Sciatic nerve (tissue), 2 donors: ENCODE measurements around the gene FAM174B. TPM values are rescaled to one million over a fixed set of nuclear protein-coding genes. Genes with fewer than 3 reads are reported as not detected.
A peak's percentile ranks its signal among the peaks of the same experiment; 100 is the strongest.

Experiments
- ATAC-seq: fragments of 200-7000 bp; cut with Tn5 transposase; one replicate; pipeline ENCODE4 v1.9.1; 2020; ENCODE audit warnings: mild to moderate bottlenecking, moderate library complexity
- DNase-seq: peaks from one replicate; pipeline ENCODE4 v3.0.0-alpha.2; 2020; ENCODE audit warnings: low spot score
- intact Hi-C: fragments of 100-400 bp; cut with DNase I; formaldehyde crosslinking; loops from one replicate; pipeline ENCODE4 v1.14.2; 2022
- total RNA-seq: library from RNA; stranded (reverse); fragmentation: NEBNext Ultra II Directional; extraction: Animal tissue kit (Norgen Biotek cat#: 25700); gene quantifications from one replicate; pipeline ENCODE4 v1.2.1, GENCODE V29; 2021
- donor health status: DM: no; HTN: no; CAD: no.
- donor health status: DM: no; HTN: no; CAD: no.

FAM174B gene
- total RNA-seq, 1 donor from 2014 or later = 17.5 TPM

DNA sequence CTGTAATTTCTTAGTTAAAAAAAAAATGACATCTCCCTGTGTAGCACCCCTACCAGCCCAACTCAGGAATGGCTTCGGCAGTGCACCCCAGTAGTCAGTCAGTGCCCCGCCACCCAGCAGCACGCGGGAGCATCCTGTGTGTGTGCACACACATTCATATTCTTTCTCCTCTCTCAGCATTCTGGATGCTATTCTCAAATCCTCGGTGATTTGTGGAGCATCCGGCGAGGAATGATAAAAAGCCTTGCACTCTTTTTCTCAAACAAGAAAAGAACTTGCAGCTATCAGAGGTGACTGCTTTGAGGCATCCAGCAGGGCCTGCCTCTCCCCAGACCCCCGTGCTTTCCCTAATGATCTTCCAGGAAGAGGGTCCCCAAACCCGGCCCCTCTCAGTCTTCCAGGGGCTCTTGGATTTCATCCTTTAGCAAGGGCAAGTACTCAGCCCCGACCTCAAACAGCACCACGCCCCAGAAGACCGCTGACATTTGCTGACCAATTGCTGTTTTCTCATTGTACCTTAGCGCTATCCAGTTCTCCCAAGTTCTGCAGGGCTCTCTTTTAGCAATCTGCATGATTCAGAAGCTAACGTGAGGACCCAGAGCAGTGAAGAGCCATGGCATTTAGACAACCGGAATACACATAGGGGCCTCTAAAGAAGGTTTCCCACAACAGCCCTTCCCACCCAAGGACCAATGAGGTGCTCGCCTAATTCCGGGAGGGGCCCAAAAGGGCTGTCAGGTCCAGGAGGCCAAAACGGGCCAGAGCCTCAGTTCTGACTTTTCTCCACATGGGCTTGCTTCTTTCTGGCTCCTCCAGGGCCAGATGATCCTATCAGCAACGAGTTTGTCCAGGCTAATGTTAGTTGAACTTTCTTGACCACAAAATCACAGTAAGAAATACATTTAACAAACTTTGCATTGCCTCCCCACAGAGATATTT is 72.2 kb downstream of the FAM174B start:
- intact Hi-C loops = no loop called here
- peak; percentile 65 for ATAC-seq
- peak; percentile 58 for DNase-seq

DNA sequence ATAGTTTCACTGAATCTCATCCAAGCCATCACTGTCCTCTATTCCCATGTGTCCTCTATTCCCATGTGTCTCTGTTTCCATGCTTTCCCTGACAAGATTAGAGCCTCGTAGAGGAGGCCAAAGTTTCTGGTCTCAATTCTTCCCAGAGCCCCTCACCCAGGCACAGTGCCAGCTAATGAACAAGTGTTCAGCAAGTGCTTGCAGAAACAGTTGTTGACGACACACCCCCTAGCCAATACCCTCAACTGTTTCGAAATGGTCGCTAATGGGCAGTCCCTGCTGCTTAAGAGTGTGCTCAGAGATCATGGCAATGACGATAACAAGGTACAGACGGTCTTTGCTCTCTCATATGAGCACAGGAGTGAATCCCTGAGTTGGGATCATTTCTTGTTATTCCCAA is 73.4 kb downstream of the FAM174B start:
- ATAC-seq = no peak
- intact Hi-C loops = no loop called here
- no peak for DNase-seq

DNA sequence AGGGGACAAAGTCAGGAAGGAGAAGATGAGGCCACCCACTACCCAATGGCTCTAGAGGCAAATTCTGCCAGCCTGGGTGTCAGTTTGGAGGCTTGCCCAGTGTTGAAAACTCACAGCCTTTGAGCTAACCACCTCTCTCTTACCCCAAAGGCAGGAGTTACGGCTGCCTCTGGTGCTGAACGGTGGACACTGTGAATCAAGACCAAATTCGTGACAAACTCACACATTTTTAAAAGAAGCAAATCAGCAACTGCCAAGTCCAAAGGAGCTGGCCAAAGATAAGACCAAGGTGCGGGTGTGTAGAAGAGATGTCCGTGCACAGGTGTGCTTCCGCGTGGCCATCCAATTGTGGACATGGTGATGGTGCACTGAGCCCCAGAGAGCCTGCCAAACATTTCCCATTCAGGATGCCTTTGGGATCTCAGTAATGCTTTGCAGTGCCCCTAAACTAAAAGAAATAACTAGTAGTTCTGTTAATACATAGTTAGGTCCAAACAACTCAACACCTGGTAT is 74.6 kb downstream of the FAM174B start:
- intact Hi-C loops = no loop called here
- DNase-seq = no peak
- ATAC-seq = no peak

DNA sequence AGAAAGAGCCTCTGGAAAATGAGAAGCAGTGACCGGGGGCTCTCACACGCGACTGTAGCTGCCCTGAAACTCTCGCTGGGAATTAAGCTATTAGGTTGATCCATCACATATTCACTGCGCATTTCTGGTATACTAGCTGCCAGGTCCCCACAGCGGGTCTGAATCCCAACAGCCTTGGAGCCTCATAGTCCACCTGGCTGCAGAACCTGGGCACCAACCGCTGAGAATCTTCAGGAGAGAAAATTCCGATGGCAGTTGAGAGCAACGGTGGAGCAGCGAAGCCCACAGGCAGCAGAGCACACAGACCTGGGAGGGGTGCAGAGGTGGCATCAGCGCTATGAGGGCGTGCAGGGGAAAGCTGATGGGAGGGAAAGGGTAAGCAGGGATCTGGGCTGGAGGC is 75.1 kb downstream of the FAM174B start:
- ATAC-seq = no peak
- DNase-seq = no peak
- intact Hi-C loops = no loop called here

DNA sequence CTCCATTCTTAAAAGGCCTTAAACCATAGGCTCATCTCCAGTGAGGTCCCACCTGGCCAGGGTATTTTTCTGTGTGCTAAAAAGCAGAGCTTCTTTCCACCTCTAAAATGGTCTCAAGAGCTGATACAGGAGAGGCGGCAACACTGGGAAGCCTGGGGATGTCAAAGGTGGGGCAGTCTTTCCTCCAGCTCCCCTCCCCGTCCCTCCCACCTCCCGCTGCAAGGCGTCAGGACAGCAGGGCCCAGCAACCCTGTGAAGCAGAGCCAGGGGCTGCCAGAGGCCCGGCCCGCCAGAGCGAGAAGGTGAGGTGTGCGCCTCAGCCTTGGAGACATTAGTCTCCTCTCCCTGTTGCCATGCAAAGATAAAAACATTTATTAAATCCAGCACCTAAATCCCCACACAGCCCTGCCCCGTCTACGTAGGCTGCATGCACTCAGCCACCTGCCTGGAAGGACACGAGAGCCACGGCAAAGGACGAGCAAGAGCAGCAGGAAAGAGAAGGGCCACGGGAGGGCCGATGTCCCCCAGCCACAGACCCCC is 75.6 kb downstream of the FAM174B start:
- DNase-seq = no peak
- intact Hi-C loops = no loop called here
- no peak for ATAC-seq

DNA sequence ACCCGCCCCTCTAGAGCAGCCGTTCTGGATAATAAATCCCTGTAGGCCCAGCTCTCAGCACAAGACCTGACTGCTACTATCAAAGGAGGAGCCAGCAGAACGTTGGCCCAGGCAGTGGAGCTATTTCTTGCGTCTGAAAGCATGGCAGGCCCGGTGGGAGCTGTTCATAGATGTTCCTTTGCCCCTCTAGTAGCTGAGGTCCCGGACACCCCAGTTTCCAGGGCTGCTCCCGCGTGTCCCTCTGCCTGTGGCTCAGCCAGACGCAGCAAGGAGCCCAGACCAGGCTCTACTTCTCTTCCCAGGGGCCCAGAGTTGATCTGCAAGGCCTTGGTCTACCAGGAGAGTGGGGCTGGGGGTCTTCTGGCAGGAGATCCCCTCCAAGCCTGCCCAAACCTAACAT is 76.1 kb downstream of the FAM174B start:
- no peak for DNase-seq
- ATAC-seq = no peak
- intact Hi-C loops = no loop called here

DNA sequence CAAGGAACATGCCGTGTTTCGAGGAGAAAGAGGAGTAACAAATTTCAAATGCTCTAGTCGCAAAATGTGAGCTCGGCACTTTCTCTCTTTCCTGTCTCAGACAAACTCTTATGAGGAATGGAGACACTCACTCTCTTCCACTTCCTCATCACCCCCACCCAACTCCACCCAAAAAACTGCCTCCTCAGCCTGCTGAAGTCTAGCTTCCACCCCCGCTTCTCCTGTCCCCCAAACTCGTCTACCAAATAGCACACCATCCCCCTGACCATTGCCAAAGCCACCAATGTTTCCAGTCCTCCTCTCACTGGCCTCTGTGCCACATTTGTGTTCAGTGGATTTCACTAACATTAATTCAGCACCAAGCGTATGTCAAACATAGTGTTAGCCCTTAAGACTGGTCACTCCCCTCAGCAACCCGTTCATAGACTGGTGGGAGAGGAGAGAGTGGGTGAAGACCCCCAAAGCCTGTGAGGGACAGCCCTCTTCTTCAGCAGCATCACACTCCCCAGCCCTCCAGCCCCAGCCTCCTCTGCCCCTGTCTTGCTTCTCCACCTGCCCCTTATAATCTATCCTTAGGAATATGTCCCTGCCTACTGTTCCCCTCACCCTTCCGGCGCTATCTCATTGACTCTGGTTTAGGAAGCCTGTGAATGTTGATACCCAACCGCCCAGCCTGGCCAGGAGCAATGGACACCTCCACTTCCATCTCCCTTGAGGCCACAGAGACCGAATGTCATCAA is 77.3 kb downstream of the FAM174B start:
- ATAC-seq = no peak
- intact Hi-C loops = no loop called here
- DNase-seq = no peak

DNA sequence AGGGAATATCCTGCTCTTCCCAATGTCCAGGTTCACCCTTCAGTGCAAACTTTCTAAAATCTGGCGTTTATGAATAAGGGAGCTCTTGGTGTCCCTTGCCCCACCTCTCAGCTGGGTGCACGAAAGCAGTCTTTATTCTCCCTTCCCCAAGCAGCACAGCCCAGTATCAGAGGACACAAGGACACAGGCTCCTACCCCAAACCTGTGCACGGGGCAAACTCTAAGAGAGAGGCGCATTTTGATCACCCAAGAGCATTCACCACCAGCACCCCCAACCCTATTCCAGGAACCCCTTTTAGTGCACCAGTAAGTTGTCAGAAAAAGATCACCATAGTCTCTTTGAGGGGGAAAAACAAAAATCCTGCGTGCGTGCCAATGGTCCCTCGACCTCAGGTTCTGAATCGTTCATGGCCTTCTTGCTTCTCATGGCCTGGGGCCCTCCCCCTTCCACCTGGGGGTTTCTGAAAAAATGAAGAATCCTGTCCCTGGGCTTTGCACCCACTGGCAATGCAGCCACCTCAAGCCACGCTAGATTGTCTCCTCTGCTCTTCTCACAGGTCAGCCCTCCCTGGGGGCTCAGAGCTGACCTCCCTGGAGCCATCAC is 78.9 kb downstream of the FAM174B start:
- intact Hi-C loops = no loop called here
- no peak for ATAC-seq

DNA sequence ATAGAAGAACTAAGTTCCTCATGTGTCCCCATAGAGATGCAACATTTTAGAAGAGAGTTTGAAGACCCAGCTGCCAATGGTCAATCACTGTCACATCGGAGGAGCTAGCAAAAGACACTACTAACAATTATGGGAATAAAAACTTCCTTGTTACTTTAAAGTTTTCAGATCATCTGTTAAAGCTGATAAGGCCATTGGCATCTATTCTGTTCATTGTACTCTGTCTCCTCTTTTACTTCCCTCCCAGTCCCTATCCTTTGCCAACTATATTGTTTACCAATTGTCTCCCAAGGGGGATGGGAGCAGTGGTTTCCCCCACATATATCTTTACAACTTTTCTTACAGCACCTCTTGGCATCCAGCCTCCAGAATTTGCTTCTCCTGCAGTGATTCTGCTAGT is 81.0 kb downstream of the FAM174B start:
- no peak for ATAC-seq
- intact Hi-C loops = no loop called here
- DNase-seq = no peak

More for the DNA sequence above, 78.9 kb downstream of the FAM174B start:
- no peak for DNase-seq

DNA sequence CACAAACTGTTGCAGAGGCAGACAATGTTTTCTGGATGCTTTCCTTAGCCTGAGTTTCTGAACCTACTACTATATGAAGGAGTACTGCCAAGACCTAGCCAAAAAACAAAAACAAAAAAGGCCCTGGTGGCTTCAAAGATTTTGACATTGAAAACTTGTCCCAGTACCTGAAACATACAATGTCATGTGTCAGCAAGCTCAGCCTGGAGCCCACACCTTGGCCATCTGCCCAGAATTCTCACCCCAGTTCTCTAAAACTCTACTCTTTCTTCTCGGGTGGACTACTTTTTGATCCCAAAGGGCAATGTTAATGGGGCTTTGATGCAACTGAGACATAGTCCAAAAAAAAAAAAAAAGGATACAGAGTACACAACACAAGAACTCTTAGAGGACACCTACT is 81.4 kb downstream of the FAM174B start:
- ATAC-seq = no peak
- no peak for DNase-seq
- intact Hi-C loops = no loop called here

DNA sequence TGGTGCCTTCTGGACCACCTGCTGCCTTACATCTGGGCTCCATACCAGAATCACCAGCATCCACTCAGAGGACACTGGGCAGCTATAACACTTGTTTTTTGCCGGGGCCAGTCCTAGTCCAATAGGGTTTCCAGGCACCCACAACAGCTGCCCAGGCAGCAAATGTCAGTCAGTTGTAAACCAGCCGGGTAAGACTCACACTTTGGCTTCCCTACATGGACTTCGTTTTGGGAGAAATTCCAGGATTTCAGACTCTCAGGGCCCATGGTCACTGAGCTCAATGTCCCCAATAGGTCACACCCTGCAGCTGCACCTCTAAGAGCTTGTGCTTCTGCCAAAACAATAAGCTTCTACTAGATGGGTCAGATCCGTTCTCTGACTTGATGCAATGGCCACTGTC is 83.8 kb downstream of the FAM174B start:
- intact Hi-C loops = no loop called here
- DNase-seq = no peak
- ATAC-seq = no peak

DNA sequence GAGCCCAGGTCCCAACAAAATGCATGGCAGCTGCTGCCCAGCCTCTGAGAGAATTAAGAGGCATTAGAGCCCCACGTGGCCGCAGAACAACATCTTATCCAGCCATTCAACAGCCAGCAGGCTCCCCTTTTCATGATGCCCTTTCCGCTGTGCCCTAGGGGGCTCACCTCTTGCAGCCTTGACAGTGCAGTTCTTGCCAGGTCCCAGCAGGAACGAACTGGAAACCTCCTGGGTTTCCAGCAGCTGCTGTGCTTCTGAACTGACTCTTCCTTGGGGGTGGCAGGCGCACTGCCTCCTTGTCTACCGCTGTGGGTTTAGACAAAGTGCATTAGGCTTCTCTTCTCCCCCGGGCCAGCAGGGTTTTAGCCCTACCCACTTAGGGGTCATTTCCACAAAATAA is 85.2 kb downstream of the FAM174B start:
- no peak for ATAC-seq
- intact Hi-C loops = no loop called here
- no peak for DNase-seq

DNA sequence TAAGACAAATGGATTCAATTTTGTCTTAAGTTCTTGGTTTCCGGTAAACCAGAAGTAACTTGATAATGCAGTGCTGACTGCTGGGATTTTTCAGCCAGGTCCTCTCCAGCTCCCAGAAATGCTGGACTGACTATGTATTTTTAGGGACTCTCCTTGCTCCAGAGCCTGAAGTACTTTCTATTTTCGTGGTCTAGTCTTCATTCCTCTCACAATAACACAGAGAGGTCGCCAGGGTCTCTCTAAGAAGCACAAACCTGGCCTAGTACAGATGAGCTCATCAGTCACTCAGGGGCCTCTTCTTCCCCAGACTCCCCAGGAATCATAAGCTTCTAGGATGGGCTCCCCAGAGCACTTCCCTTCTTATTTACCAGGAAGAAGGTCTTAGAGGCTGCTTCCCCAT is 85.8 kb downstream of the FAM174B start:
- ATAC-seq = no peak
- DNase-seq = no peak
- intact Hi-C loops = no loop called here

Other genes starting within 250 kb of the FAM174B start
- 167 TPM for gene CHD2, start 244.5 kb upstream of the FAM174B start, total RNA-seq